ENCODE data around the gene PDE7B. TPM values are rescaled to one million over a fixed set of nuclear protein-coding genes. Genes with fewer than 3 reads are reported as not detected.

The PDE7B gene
- total and polyA plus RNA-seq, 2 experiments from 2014 or later = 3.1 to 6.8 TPM

DNA sequence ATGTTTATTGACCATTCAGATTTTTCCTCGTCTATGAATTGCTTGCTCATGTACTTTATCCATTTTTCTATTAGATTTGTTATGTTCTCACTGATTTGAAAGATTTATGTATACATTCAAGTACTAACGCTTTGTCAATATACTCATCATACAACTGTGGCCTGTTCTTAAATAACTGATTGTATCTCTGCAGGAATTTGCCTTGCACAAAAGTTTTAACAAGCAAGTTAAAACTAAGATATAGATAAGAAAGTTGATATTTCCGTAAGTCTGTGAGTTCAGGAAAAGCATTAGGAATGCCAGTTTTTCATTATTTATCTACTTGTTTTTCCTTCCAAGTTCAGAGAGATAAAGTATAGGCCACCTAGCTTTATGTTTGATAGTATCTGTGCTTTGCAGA, 95.2 kb downstream of the PDE7B start:
- Histone ChIP-seq H3K27me3 (replicated peaks; ENCODE audit: insufficient read depth) (no peaks in the 10 kb centered on the region), H3K4me1 (ENCODE audit: insufficient read depth) (0 out of 2 replicates have a peak, but pooled peaks cover under 1% of the 10 kb centered on the region), H4K20me1 (ENCODE audit: insufficient read depth) (no peaks in the 10 kb centered on the region), H3F3A (ENCODE audit: insufficient read depth) (no peaks in the 10 kb centered on the region), H3K4me2 (ENCODE audit: unreplicated experiment) (no peak overlapping the region), H3K4me3 (no peak overlapping the region), H3K9ac (no peak overlapping the region), H3K9me2 (ENCODE audit: insufficient read depth) (no peaks in the 10 kb centered on the region), H3K79me2 (ENCODE audit: insufficient read depth) (no peaks in the 10 kb centered on the region), H2AFZ (no peak overlapping the region), H3K27ac (no peak overlapping the region), H3K9me3 (ENCODE audit: low read depth) (no peaks in the 10 kb centered on the region), H3K36me3 (ENCODE audit: low read depth) (no peaks in the 10 kb centered on the region)
- in situ Hi-C loops (cut with MboI) = loop anchor here (25.0 kb wide), 1 partner anchor 409 kb away; no protein-coding TSS in a partner anchor
- DNase-seq = no peak
- 92 to 93% methylated on average over 3 of the region's 3 CpGs for WGBS, 2 experiments (ENCODE audit: low coverage in 1 of 2, low lambda C conversion rate in 2 of 2, missing lambda C conversion rate in 2 of 2)
- no peak for TF ChIP-seq EZH2 (IDR thresholded peaks at IDR 0.05; ENCODE audit: insufficient read depth, poor library complexity, severe bottlenecking)
- no peak for TF ChIP-seq EZH2phosphoT487 (IDR thresholded peaks at IDR 0.05; ENCODE audit: insufficient read depth, low read depth)

DNA sequence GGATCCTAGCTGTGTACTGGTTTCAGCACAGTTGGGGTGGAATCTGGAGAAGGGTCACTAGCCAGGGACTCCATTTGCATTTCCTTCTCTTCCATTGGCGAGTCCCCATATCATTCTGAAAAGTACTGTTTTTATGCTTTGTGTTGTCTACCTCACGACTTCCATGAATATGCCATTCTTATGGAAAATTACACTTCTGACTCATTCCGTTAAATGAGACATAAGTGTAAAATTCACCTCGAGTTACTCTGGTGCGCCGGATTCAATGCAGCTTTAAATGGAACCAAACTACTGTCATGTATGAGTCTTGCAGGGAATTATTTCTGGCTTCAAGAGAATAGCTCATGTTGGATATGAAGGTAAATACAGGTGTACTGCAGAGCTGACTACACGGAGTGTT, 99.2 kb downstream of the PDE7B start:
- H3K9ac ChIP-seq = no peak overlapping the region
- 88 to 93% methylated on average over 7 of the region's 7 CpGs for WGBS, 2 experiments (ENCODE audit: low coverage in 1 of 2, low lambda C conversion rate in 2 of 2, missing lambda C conversion rate in 2 of 2)
- H3K9me3 ChIP-seq (ENCODE audit: low read depth) = no peaks in the 10 kb centered on the region
- H3K79me2 ChIP-seq (ENCODE audit: insufficient read depth) = no peaks in the 10 kb centered on the region
- H4K20me1 ChIP-seq (ENCODE audit: insufficient read depth) = no peaks in the 10 kb centered on the region
- TF ChIP-seq EZH2phosphoT487 (IDR thresholded peaks at IDR 0.05; ENCODE audit: insufficient read depth, low read depth) (no peak), EZH2 (IDR thresholded peaks at IDR 0.05; ENCODE audit: insufficient read depth, poor library complexity, severe bottlenecking) (no peak)
- no peak overlapping the region for H2AFZ ChIP-seq
- no peaks in the 10 kb centered on the region for H3K27me3 ChIP-seq (replicated peaks; ENCODE audit: insufficient read depth)
- DNase-seq = no peak
- in situ Hi-C loops (cut with MboI) = no loop called here
- H3K4me3 ChIP-seq = no peak overlapping the region
- no peaks in the 10 kb centered on the region for H3K4me1 ChIP-seq (ENCODE audit: insufficient read depth)
- no peaks in the 10 kb centered on the region for H3K36me3 ChIP-seq (ENCODE audit: low read depth)
- no peak overlapping the region for H3K4me2 ChIP-seq (ENCODE audit: unreplicated experiment)
- no peaks in the 10 kb centered on the region for H3K9me2 ChIP-seq (ENCODE audit: insufficient read depth)
- no peaks in the 10 kb centered on the region for H3F3A ChIP-seq (ENCODE audit: insufficient read depth)
- H3K27ac ChIP-seq = no peak overlapping the region

DNA sequence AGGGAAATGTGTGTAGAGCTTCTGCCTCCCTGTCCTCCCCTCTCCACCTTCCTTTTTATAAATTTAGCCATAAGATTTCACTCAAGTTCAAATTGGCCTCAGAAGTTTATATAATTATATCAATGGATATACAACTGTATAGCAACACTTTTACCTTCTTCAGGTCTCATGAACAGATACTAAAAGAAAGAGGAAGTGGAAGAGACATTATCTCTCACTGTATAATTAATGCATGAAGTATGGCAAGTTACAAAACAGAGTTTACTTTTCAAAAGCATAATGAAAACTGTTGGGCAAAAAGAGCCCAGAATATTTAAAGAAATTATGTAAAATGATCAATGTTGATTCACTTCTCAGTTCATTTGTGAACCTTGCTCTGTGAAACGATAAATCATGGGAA, 99.7 kb downstream of the PDE7B start:
- TF ChIP-seq EZH2phosphoT487 (IDR thresholded peaks at IDR 0.05; ENCODE audit: insufficient read depth, low read depth) (no peak), EZH2 (IDR thresholded peaks at IDR 0.05; ENCODE audit: insufficient read depth, poor library complexity, severe bottlenecking) (no peak)
- Histone ChIP-seq H3K4me2 (ENCODE audit: unreplicated experiment) (no peak overlapping the region), H3K9me3 (ENCODE audit: low read depth) (no peaks in the 10 kb centered on the region), H3K4me3 (no peak overlapping the region), H3K27ac (no peak overlapping the region), H3K9me2 (ENCODE audit: insufficient read depth) (no peaks in the 10 kb centered on the region), H3K36me3 (ENCODE audit: low read depth) (no peaks in the 10 kb centered on the region), H4K20me1 (ENCODE audit: insufficient read depth) (no peaks in the 10 kb centered on the region), H3K79me2 (ENCODE audit: insufficient read depth) (no peaks in the 10 kb centered on the region), H3K9ac (no peak overlapping the region), H3K4me1 (ENCODE audit: insufficient read depth) (no peaks in the 10 kb centered on the region), H2AFZ (no peak overlapping the region), H3F3A (ENCODE audit: insufficient read depth) (no peaks in the 10 kb centered on the region), H3K27me3 (replicated peaks; ENCODE audit: insufficient read depth) (no peaks in the 10 kb centered on the region)
- no peak for DNase-seq
- 80 to 88% methylated on average over 1 of the region's 1 CpG for WGBS, 2 experiments (ENCODE audit: low coverage in 1 of 2, low lambda C conversion rate in 2 of 2, missing lambda C conversion rate in 2 of 2)
- in situ Hi-C loops (cut with MboI) = no loop called here

DNA sequence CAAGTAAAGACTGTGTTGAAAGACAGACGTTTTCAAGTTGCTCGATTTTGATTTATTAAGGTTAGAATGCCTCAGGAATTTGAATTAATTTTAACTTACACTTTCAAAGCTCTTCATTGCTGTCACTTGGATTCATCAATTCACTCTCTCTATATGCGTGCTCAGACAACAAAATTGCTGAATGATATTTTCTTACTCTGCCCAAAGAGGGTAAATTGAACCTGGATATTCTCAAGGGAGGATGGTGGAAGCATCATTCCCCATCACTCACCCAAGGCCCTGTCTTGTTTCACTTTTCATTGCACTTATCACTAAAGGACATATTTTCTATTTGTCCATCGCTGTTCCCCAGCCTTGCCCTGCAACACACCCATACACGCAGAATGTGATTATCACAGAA, 102.3 kb downstream of the PDE7B start:
- H3K27ac ChIP-seq = no peak overlapping the region
- H3K4me3 ChIP-seq = no peak overlapping the region
- no peaks in the 10 kb centered on the region for H3K79me2 ChIP-seq (ENCODE audit: insufficient read depth)
- H3K36me3 ChIP-seq (ENCODE audit: low read depth) = no peaks in the 10 kb centered on the region
- in situ Hi-C loops (cut with MboI) = no loop called here
- H3K4me2 ChIP-seq (ENCODE audit: unreplicated experiment) = no peak overlapping the region
- 78 to 81% methylated on average over 5 of the region's 5 CpGs for WGBS, 2 experiments (ENCODE audit: low coverage in 1 of 2, low lambda C conversion rate in 2 of 2, missing lambda C conversion rate in 2 of 2)
- H3K9ac ChIP-seq = no peak overlapping the region
- H3F3A ChIP-seq (ENCODE audit: insufficient read depth) = no peaks in the 10 kb centered on the region
- no peaks in the 10 kb centered on the region for H3K4me1 ChIP-seq (ENCODE audit: insufficient read depth)
- no peak for DNase-seq
- H3K9me2 ChIP-seq (ENCODE audit: insufficient read depth) = no peaks in the 10 kb centered on the region
- no peaks in the 10 kb centered on the region for H4K20me1 ChIP-seq (ENCODE audit: insufficient read depth)
- H2AFZ ChIP-seq = no peak overlapping the region
- no peaks in the 10 kb centered on the region for H3K27me3 ChIP-seq (replicated peaks; ENCODE audit: insufficient read depth)
- H3K9me3 ChIP-seq (ENCODE audit: low read depth) = no peaks in the 10 kb centered on the region
- TF ChIP-seq EZH2phosphoT487 (IDR thresholded peaks at IDR 0.05; ENCODE audit: insufficient read depth, low read depth) = no peak
- no peak for TF ChIP-seq EZH2 (IDR thresholded peaks at IDR 0.05; ENCODE audit: insufficient read depth, poor library complexity, severe bottlenecking)

DNA sequence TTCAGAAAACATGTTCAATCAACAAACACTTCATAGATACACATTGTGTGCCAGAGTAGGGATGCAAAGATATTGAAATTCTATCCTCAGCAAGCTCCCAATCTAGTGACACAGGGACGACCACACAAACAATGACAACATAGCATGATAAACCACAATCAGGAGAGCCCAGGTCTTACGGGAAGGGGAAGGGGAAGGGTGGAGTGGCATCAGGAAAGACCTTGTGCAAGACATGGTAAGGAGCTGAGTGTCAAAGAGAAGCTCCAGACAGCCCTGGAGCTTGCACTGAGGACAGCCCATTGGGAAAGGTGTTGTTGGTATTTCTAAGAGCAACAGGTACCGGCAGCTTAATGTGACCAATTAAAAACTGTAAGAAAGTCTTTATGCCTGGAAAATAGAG, 103.6 kb downstream of the PDE7B start:
- H3K9me2 ChIP-seq (ENCODE audit: insufficient read depth) = no peaks in the 10 kb centered on the region
- no peak overlapping the region for H3K9ac ChIP-seq
- H3K9me3 ChIP-seq (ENCODE audit: low read depth) = no peaks in the 10 kb centered on the region
- no peak overlapping the region for H3K4me3 ChIP-seq
- no peak overlapping the region for H3K27ac ChIP-seq
- in situ Hi-C loops (cut with MboI) = no loop called here
- H3F3A ChIP-seq (ENCODE audit: insufficient read depth) = no peaks in the 10 kb centered on the region
- H3K4me2 ChIP-seq (ENCODE audit: unreplicated experiment) = no peak overlapping the region
- no peak for DNase-seq
- 67 to 69% methylated on average over 3 of the region's 3 CpGs for WGBS, 2 experiments (ENCODE audit: low coverage in 1 of 2, low lambda C conversion rate in 2 of 2, missing lambda C conversion rate in 2 of 2)
- H4K20me1 ChIP-seq (ENCODE audit: insufficient read depth) = no peaks in the 10 kb centered on the region
- no peaks in the 10 kb centered on the region for H3K79me2 ChIP-seq (ENCODE audit: insufficient read depth)
- H3K27me3 ChIP-seq (replicated peaks; ENCODE audit: insufficient read depth) = no peaks in the 10 kb centered on the region
- H3K36me3 ChIP-seq (ENCODE audit: low read depth) = no peaks in the 10 kb centered on the region
- no peak for TF ChIP-seq EZH2 (IDR thresholded peaks at IDR 0.05; ENCODE audit: insufficient read depth, poor library complexity, severe bottlenecking)
- TF ChIP-seq EZH2phosphoT487 (IDR thresholded peaks at IDR 0.05; ENCODE audit: insufficient read depth, low read depth) = no peak
- H2AFZ ChIP-seq = no peak overlapping the region
- H3K4me1 ChIP-seq (ENCODE audit: insufficient read depth) = no peaks in the 10 kb centered on the region
